Ascending aorta (tissue), 2 donors: ENCODE data around the gene PPP5C. TPM values are rescaled to one million over a fixed set of nuclear protein-coding genes. Genes with fewer than 3 reads are reported as not detected.
A peak's percentile ranks its signal among the peaks of the same experiment; 100 is the strongest.

Source experiments
- DNase-seq, 2 donors: peaks; one replicate each; pipeline ENCODE4 v3.0.0-alpha.2; 2019; ENCODE audit warnings: low spot score in 2 of 2
- H3K27ac ChIP-seq, 2 donors: fragments of 200-600 bp; sonication (generic); one replicate each; pipeline ENCODE4 v1.5.1; 2016 to 2017; ENCODE audit warnings: mild to moderate bottlenecking in 1 of 2
- H3K27me3 ChIP-seq: fragments of 200-600 bp; sonication (generic); one replicate; pipeline ENCODE4 v1.5.1; 2017
- H3K36me3 ChIP-seq, 2 donors: fragments of 200-600 bp; sonication (generic); one replicate each; pipeline ENCODE4 v1.5.1; 2016
- H3K4me1 ChIP-seq, 2 donors: fragments of 200-600 bp; sonication (generic); one replicate each; pipeline ENCODE4 v1.5.1; 2016 to 2017; ENCODE audit warnings: mild to moderate bottlenecking in 1 of 2
- H3K4me3 ChIP-seq, 2 donors: fragments of 200-600 bp; sonication (generic); one replicate each; pipeline ENCODE4 v1.5.1; 2016 to 2017; ENCODE audit warnings: mild to moderate bottlenecking in 1 of 2
- H3K9me3 ChIP-seq, 2 donors: fragments of 200-600 bp; sonication (generic); one replicate each; pipeline ENCODE4 v1.5.1; 2016
- CTCF ChIP-seq, 3 experiments: fragments of 200-600 bp in 2 of 3; fragments of 450-650 bp in 1 of 3; sonication (generic) in 2 of 3; IDR thresholded peaks; one replicate each; pipeline ENCODE4 v1.5.1; 2016 to 2019; ENCODE audit warnings: antibody characterized with exemption in 3 of 3, mild to moderate bottlenecking in 1 of 3, moderate library complexity in 1 of 3
- intact Hi-C: fragments of 100-400 bp; cut with DNase I; formaldehyde crosslinking; loops from one replicate; pipeline ENCODE4 v1.15.1; 2023
- total RNA-seq: library from RNA; depleted of rRNA; stranded (reverse); fragments of >200 nt; gene quantifications from one replicate; pipeline ENCODE4 v1.1.0, GENCODE V29; 2016

The PPP5C gene
- total RNA-seq, 1 donor from 2014 or later = 96.1 TPM

DNA sequence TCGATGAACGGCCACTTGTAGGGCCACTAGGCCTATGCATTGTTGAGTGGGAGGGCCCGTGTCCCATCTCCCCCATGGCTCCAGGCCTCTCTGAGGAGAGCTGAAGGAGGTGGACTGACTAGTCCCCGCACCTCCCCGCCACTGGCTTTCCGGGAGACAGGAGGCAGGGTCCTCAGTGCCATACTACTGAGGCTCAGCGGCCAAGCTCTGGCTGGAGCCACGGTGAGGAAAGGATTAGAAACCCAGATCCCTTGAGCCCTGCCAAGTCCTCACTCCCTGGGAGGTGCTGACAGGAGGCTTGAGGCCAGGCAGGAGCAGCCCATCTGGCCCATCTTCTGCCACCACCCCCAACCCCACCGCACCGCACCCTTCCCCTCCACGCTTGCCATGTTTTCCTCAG lies 37.5 kb downstream of the PPP5C start:
- intact Hi-C loops = no loop called here
- Histone ChIP-seq H3K36me3 (peaks cover 46 to 87% of the 10 kb centered on the region in 2 donors), H3K27ac (no peak overlapping the region), H3K4me3 (no peak overlapping the region), H3K27me3 (no peaks in the 10 kb centered on the region), H3K9me3 (no peaks in the 10 kb centered on the region), H3K4me1 (peaks cover 0 to 8% of the 10 kb centered on the region in 2 donors)
- no peak for TF ChIP-seq CTCF (IDR thresholded peaks at IDR 0.05)
- DNase-seq = peak in 1 of 2 donors; percentile 49

GRCh38 chr19:46385636-46386035 lies 38.7 kb downstream of the PPP5C start:
- Histone ChIP-seq H3K27me3 (no peaks in the 10 kb centered on the region), H3K9me3 (no peaks in the 10 kb centered on the region), H3K36me3 (peaks cover 59 to 92% of the 10 kb centered on the region in 2 donors), H3K4me1 (no peaks in the 10 kb centered on the region), H3K4me3 (no peak overlapping the region), H3K27ac (no peak overlapping the region)
- intact Hi-C loops = no loop called here
- no peak for TF ChIP-seq CTCF (IDR thresholded peaks at IDR 0.05)
- DNase-seq = peak in 1 of 2 donors; percentile 37

- DNase-seq = peak in 1 of 2 donors; percentile 52
- Histone ChIP-seq H3K27ac (no peak overlapping the region), H3K27me3 (no peaks in the 10 kb centered on the region), H3K36me3 (peaks cover 64 to 94% of the 10 kb centered on the region in 2 donors), H3K4me3 (no peak overlapping the region), H3K4me1 (no peaks in the 10 kb centered on the region), H3K9me3 (no peaks in the 10 kb centered on the region)
- no peak for TF ChIP-seq CTCF (IDR thresholded peaks at IDR 0.05)
- intact Hi-C loops = no loop called here
Measured at GRCh38 chr19:46386151-46386550, 39.3 kb downstream of the PPP5C start.

DNA sequence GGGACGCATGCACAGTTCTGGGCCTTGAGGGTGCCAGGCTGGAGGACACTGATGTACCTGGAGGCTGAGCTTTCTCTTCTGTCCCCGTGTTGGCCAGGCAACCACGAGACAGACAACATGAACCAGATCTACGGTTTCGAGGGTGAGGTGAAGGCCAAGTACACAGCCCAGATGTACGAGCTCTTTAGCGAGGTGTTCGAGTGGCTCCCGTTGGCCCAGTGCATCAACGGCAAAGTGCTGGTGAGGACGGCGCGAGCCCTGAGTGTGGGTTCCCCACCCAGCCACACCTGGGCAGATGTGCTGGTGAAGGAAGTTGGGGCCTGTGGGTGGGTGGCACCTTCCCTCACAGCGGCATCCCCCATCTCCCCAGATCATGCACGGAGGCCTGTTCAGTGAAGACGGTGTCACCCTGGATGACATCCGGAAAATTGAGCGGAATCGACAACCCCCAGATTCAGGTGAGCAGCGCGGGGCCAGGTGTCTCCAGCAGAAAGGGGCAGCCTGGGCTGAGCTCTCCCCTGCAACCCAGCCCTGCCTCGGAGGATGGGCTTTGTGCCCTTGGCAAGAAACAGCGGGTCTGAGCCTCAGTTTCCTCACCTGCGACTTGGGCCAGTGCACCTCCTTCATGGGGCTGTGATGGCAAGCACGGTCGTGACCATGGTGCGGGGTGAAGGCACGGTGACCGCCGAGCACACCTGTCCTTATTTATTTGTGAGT lies 40.3 kb downstream of the PPP5C start:
- H3K4me3 ChIP-seq = no peak overlapping the region
- TF ChIP-seq CTCF (IDR thresholded peaks at IDR 0.05) = no peak
- no peaks in the 10 kb centered on the region for H3K27me3 ChIP-seq
- peak in 1 of 2 donors; percentile 37 for DNase-seq
- intact Hi-C loops = no loop called here
- H3K27ac ChIP-seq = no peak overlapping the region
- no peaks in the 10 kb centered on the region for H3K9me3 ChIP-seq
- H3K36me3 ChIP-seq = peaks cover 62 to 87% of the 10 kb centered on the region in 2 donors
- H3K4me1 ChIP-seq = peaks cover 0 to 8% of the 10 kb centered on the region in 2 donors

- H3K4me1 ChIP-seq = peaks cover 0 to 14% of the 10 kb centered on the region in 2 donors
- intact Hi-C loops = no loop called here
- peaks cover 62 to 82% of the 10 kb centered on the region in 2 donors for H3K36me3 ChIP-seq
- no peak overlapping the region for H3K4me3 ChIP-seq
- DNase-seq = no peak
- no peaks in the 10 kb centered on the region for H3K27me3 ChIP-seq
- H3K27ac ChIP-seq = no peak overlapping the region
- no peak for TF ChIP-seq CTCF (IDR thresholded peaks at IDR 0.05)
- H3K9me3 ChIP-seq = no peaks in the 10 kb centered on the region
Measured at GRCh38 chr19:46387713-46388130, 40.8 kb downstream of the PPP5C start.
